NCI-H1092 (cell line): Measurements from ENCODE around the gene NFYC.

Source experiments
- DNase-seq: peaks from one replicate; lab custom pipeline; 2025; lab: John Stamatoyannopoulos, UW

Gene NFYC

GRCh38 chr1:40798366-40799281 lies 107.1 kb downstream of the NFYC start:
- no peak for DNase-seq

GRCh38 chr1:40799351-40799867 lies 107.9 kb downstream of the NFYC start:
- no peak for DNase-seq

- no peak for DNase-seq
Measured at GRCh38 chr1:40801742-40802077, 110.2 kb downstream of the NFYC start.

GRCh38 chr1:40802078-40802741 lies 110.7 kb downstream of the NFYC start:
- DNase-seq, result peak; percentile 30

- DNase-seq, result no peak
Measured at GRCh38 chr1:40802742-40803113, 111.2 kb downstream of the NFYC start.

- no peak for DNase-seq
Measured at GRCh38 chr1:40803447-40803846, 111.9 kb downstream of the NFYC start.

GRCh38 chr1:40803902-40804301 lies 112.4 kb downstream of the NFYC start:
- no peak for DNase-seq

- no peak for DNase-seq
Measured at GRCh38 chr1:40806240-40806639, 114.7 kb downstream of the NFYC start.

- DNase-seq, result no peak
Measured at GRCh38 chr1:40806731-40807695, 115.5 kb downstream of the NFYC start.

GRCh38 chr1:40808002-40808401 lies 116.5 kb downstream of the NFYC start:
- DNase-seq, result no peak

GRCh38 chr1:40808444-40808843 lies 116.9 kb downstream of the NFYC start:
- no peak for DNase-seq

GRCh38 chr1:40808909-40809308 lies 117.4 kb downstream of the NFYC start:
- DNase-seq, result no peak

- DNase-seq, result no peak
Measured at GRCh38 chr1:40810927-40811326, 119.4 kb downstream of the NFYC start.

GRCh38 chr1:40815420-40815819 lies 123.9 kb downstream of the NFYC start:
- DNase-seq, result no peak

- no peak for DNase-seq
Measured at GRCh38 chr1:40817791-40818263, 126.3 kb downstream of the NFYC start.

- DNase-seq, result no peak
Measured at GRCh38 chr1:40818264-40818961, 126.9 kb downstream of the NFYC start.

GRCh38 chr1:40819101-40819500 lies 127.6 kb downstream of the NFYC start:
- DNase-seq, result no peak

- no peak for DNase-seq
Measured at GRCh38 chr1:40820251-40820797, 128.8 kb downstream of the NFYC start.
